MV-4-11 (cell line): Measurements from ENCODE around the gene ATG10.
"Not testable (repeated sequence)": the region's sequence is repeated elsewhere in the genome, so short reads cannot be mapped to it uniquely, and the experiment has no call there.

Source experiments
- DNase-seq: peaks from one replicate; lab custom pipeline; 2025; lab: John Stamatoyannopoulos, UW

The ATG10 gene

GRCh38 chr5:82222597-82223574, 251.1 kb downstream of the ATG10 start:
- no peak for DNase-seq

GRCh38 chr5:82225525-82226172, 253.8 kb downstream of the ATG10 start:
- peak; percentile 41 for DNase-seq

GRCh38 chr5:82234885-82235284, 263.1 kb downstream of the ATG10 start:
- DNase-seq, result no peak

- DNase-seq, result no peak
Measured at GRCh38 chr5:82244151-82244550, 272.3 kb downstream of the ATG10 start.

- no peak for DNase-seq
Measured at GRCh38 chr5:82244854-82245635, 273.2 kb downstream of the ATG10 start.

- DNase-seq, result no peak
Measured at GRCh38 chr5:82246960-82247574, 275.2 kb downstream of the ATG10 start.

- no peak for DNase-seq
Measured at GRCh38 chr5:82252744-82253143, 280.9 kb downstream of the ATG10 start.

GRCh38 chr5:82255844-82256243, 284.0 kb downstream of the ATG10 start:
- no peak for DNase-seq

- no peak for DNase-seq
Measured at GRCh38 chr5:82257247-82257646, 285.4 kb downstream of the ATG10 start.

GRCh38 chr5:82257729-82258128, 285.9 kb downstream of the ATG10 start:
- no peak for DNase-seq

GRCh38 chr5:82259172-82259800, 287.5 kb downstream of the ATG10 start:
- DNase-seq, result peak; percentile 15

- no peak for DNase-seq
Measured at GRCh38 chr5:82265047-82265446, 293.2 kb downstream of the ATG10 start.

GRCh38 chr5:82267297-82267933, 295.6 kb downstream of the ATG10 start:
- DNase-seq, result peak; percentile 44

GRCh38 chr5:82269363-82269762, 297.5 kb downstream of the ATG10 start:
- not testable (repeated sequence) for DNase-seq

GRCh38 chr5:82272571-82273356, 300.9 kb downstream of the ATG10 start:
- DNase-seq, result not testable (repeated sequence)

- peak; percentile 53 for DNase-seq
Measured at GRCh38 chr5:82273426-82273825, 301.6 kb downstream of the ATG10 start.

- peak; percentile 13 for DNase-seq
Measured at GRCh38 chr5:82274343-82275211, 302.8 kb downstream of the ATG10 start.

- no peak for DNase-seq
Measured at GRCh38 chr5:82275216-82275664, 303.4 kb downstream of the ATG10 start.
